ENCODE measurements around the gene TRIP12. TPM values are rescaled to one million over a fixed set of nuclear protein-coding genes. Genes with fewer than 3 reads are reported as not detected.

The TRIP12 gene
- total RNA-seq, 1 experiment from 2014 or later: 265 TPM

- TSS peak; percentile 33 for BruUV-seq (replicated peaks)
These were observed 1.7 kb downstream of the TRIP12 start for GRCh38 chr2:229920011-229920641.

GRCh38 chr2:229917793-229918192, 4.0 kb downstream of the TRIP12 start:
- DNase-seq (ENCODE audit: unreplicated experiment): no peak
- intact Hi-C loops (cut with micrococcal nuclease): no loop called here
- no peak overlapping the region for H3K27ac Mint-ChIP-seq (ENCODE audit: low read depth, unreplicated experiment)
- H3K4me3 Mint-ChIP-seq (ENCODE audit: unreplicated experiment): no peak overlapping the region
- no peaks in the 10 kb centered on the region for H3K9me3 Mint-ChIP-seq (ENCODE audit: unreplicated experiment)
- ChIA-PET POLR2A (no interaction called here), CTCF (no interaction called here)
- no peaks in the 10 kb centered on the region for H3K27me3 Mint-ChIP-seq (ENCODE audit: insufficient read depth, unreplicated experiment)
- no peak for TF ChIP-seq CTCF (IDR thresholded peaks at IDR 0.05; ENCODE audit: unreplicated experiment)
- peaks cover 29% of the 10 kb centered on the region for H3K4me1 Mint-ChIP-seq (ENCODE audit: insufficient read depth, unreplicated experiment)
- BruUV-seq (replicated peaks): no TSS peak
- peaks cover 32% of the 10 kb centered on the region for H3K36me3 Mint-ChIP-seq (ENCODE audit: insufficient read depth, unreplicated experiment)

More at GRCh38 chr2:229920011-229920641, 1.7 kb downstream of the TRIP12 start:
- intact Hi-C loops (cut with micrococcal nuclease): loop anchor here (2.0 kb wide), 1 partner anchor 119 kb away; no protein-coding TSS in a partner anchor
- no peaks in the 10 kb centered on the region for H3K9me3 Mint-ChIP-seq (ENCODE audit: unreplicated experiment)
- peaks cover 19% of the 10 kb centered on the region for H3K4me1 Mint-ChIP-seq (ENCODE audit: insufficient read depth, unreplicated experiment)
- no peaks in the 10 kb centered on the region for H3K27me3 Mint-ChIP-seq (ENCODE audit: insufficient read depth, unreplicated experiment)
- peak overlapping the region; percentile 94 for H3K4me3 Mint-ChIP-seq (ENCODE audit: unreplicated experiment)
- H3K36me3 Mint-ChIP-seq (ENCODE audit: insufficient read depth, unreplicated experiment): peaks cover 32% of the 10 kb centered on the region
- H3K27ac Mint-ChIP-seq (ENCODE audit: low read depth, unreplicated experiment): peak overlapping the region; percentile 97
- DNase-seq (ENCODE audit: unreplicated experiment): no peak
- ChIA-PET POLR2A (interaction anchor here (0.6 to 4.5 kb wide), 8 partner anchors 9 to 794 kb away, joined by 3 to 54 read pairs (median 4); no protein-coding TSS in a partner anchor), CTCF (interaction anchor here (0.7 to 2.4 kb wide), 4 partner anchors 9 to 635 kb away, joined by 3 to 9 read pairs (median 5); no protein-coding TSS in a partner anchor)
- no peak for TF ChIP-seq CTCF (IDR thresholded peaks at IDR 0.05; ENCODE audit: unreplicated experiment)

GRCh38 chr2:229914171-229914570, 7.6 kb downstream of the TRIP12 start:
- POLR2A ChIA-PET: no interaction called here
- DNase-seq (ENCODE audit: unreplicated experiment): no peak
- H3K27ac Mint-ChIP-seq (ENCODE audit: low read depth, unreplicated experiment): peak overlapping the region; percentile 25
- CTCF ChIA-PET: no interaction called here
- peaks cover 35% of the 10 kb centered on the region for H3K4me1 Mint-ChIP-seq (ENCODE audit: insufficient read depth, unreplicated experiment)
- no peaks in the 10 kb centered on the region for H3K27me3 Mint-ChIP-seq (ENCODE audit: insufficient read depth, unreplicated experiment)
- peaks cover 20% of the 10 kb centered on the region for H3K36me3 Mint-ChIP-seq (ENCODE audit: insufficient read depth, unreplicated experiment)
- intact Hi-C loops (cut with micrococcal nuclease): no loop called here
- no peaks in the 10 kb centered on the region for H3K9me3 Mint-ChIP-seq (ENCODE audit: unreplicated experiment)
- TF ChIP-seq CTCF (IDR thresholded peaks at IDR 0.05; ENCODE audit: unreplicated experiment): no peak
- H3K4me3 Mint-ChIP-seq (ENCODE audit: unreplicated experiment): no peak overlapping the region
- BruUV-seq (replicated peaks): no TSS peak

- no peak overlapping the region for H3K4me3 Mint-ChIP-seq (ENCODE audit: unreplicated experiment)
- H3K4me1 Mint-ChIP-seq (ENCODE audit: insufficient read depth, unreplicated experiment): peaks cover 27% of the 10 kb centered on the region
- TF ChIP-seq CTCF (IDR thresholded peaks at IDR 0.05; ENCODE audit: unreplicated experiment): peak; percentile 21
- ChIA-PET CTCF (interaction anchor here (0.6 to 1.9 kb wide), 8 partner anchors 10 to 130 kb away, joined by 3 to 13 read pairs (median 5); partner anchors contain the start of genes FBXO36 and TRIP12), POLR2A (interaction anchor here (0.5 to 4.6 kb wide), 9 partner anchors 8 to 563 kb away, joined by 3 to 54 read pairs (median 4); partner anchors contain the start of genes FBXO36 and TRIP12)
- no peaks in the 10 kb centered on the region for H3K9me3 Mint-ChIP-seq (ENCODE audit: unreplicated experiment)
- intact Hi-C loops (cut with micrococcal nuclease): loop anchor here (1.0 kb wide), 1 partner anchor 110 kb away; no protein-coding TSS in a partner anchor
- peaks cover 27% of the 10 kb centered on the region for H3K36me3 Mint-ChIP-seq (ENCODE audit: insufficient read depth, unreplicated experiment)
- peak; percentile 46 for DNase-seq (ENCODE audit: unreplicated experiment)
- BruUV-seq (replicated peaks): no TSS peak
- no peak overlapping the region for H3K27ac Mint-ChIP-seq (ENCODE audit: low read depth, unreplicated experiment)
- H3K27me3 Mint-ChIP-seq (ENCODE audit: insufficient read depth, unreplicated experiment): no peaks in the 10 kb centered on the region
These were observed 10.9 kb downstream of the TRIP12 start for GRCh38 chr2:229910832-229911412.
